CD14-positive monocyte (primary cell): Measurements from ENCODE around the gene CCDC13. TPM values are rescaled to one million over a fixed set of nuclear protein-coding genes. Genes with fewer than 3 reads are reported as not detected.

ENCODE experiments used
- DNase-seq, 3 donors: peaks; one replicate each; pipeline ENCODE4 v3.0.0-alpha.2; 2011 to 2022
- H2AFZ ChIP-seq: 2 replicates; pipeline ENCODE4 v1.6.0; 2012; ENCODE audit warnings: mild to moderate bottlenecking, low read depth, low read length, inconsistent platforms; ENCODE audit not compliant: insufficient read depth, poor library complexity, severe bottlenecking
- H3K27ac ChIP-seq, 2 donors: 1 replicate in 1 of 2; 2 replicates in 1 of 2; pipeline ENCODE4 v1.5.1; 2012 to 2013; ENCODE audit warnings: low read length in 2 of 2, control low read depth in 1 of 2, inconsistent platforms in 1 of 2, low read depth in 1 of 2, mild to moderate bottlenecking in 1 of 2
- H3K27me3 ChIP-seq, 2 donors: one replicate each; pipeline versions ENCODE4 v1.6.0 to v1.6.1; 2011 to 2013; ENCODE audit warnings: low read length in 2 of 2; ENCODE audit not compliant: control insufficient read depth in 2 of 2, insufficient read depth in 2 of 2
- H3K36me3 ChIP-seq, 2 donors: replicated peaks in 1 of 2; 1 replicate in 1 of 2; 2 replicates in 1 of 2; pipeline versions ENCODE4 v1.5.1 to v1.6.1; 2012 to 2013; ENCODE audit warnings: low read length in 2 of 2, control low read depth in 1 of 2, inconsistent platforms in 1 of 2, mild to moderate bottlenecking in 1 of 2; ENCODE audit not compliant: insufficient read depth in 2 of 2, control insufficient read depth in 1 of 2
- H3K4me1 ChIP-seq, 2 donors: 1 replicate in 1 of 2; 2 replicates in 1 of 2; pipeline versions ENCODE4 v1.5.1 to v1.6.1; 2012 to 2013; ENCODE audit warnings: low read length in 2 of 2, control low read depth in 1 of 2, inconsistent platforms in 1 of 2, mild to moderate bottlenecking in 1 of 2, moderate library complexity in 1 of 2; ENCODE audit not compliant: insufficient read depth in 2 of 2, control insufficient read depth in 1 of 2
- H3K4me2 ChIP-seq: replicated peaks from 2 replicates; pipeline ENCODE3; 2012; ENCODE audit warnings: low read length, moderate library complexity, mild to moderate bottlenecking; ENCODE audit not compliant: poor library complexity, severe bottlenecking; ENCODE audit errors: extremely low read depth
- H3K4me3 ChIP-seq, 3 experiments: fragments of 200-600 bp in 1 of 3; sonication (generic) in 1 of 3; replicated peaks in 1 of 3; 1 replicate in 2 of 3; 2 replicates in 1 of 3; pipeline ENCODE4 v1.5.1; 2011 to 2013; ENCODE audit warnings: low read length in 3 of 3, mild to moderate bottlenecking in 3 of 3, control low read depth in 2 of 3, low read depth in 2 of 3, inconsistent platforms in 1 of 3, moderate library complexity in 1 of 3
- H3K79me2 ChIP-seq: 2 replicates; pipeline ENCODE4 v1.6.0; 2012; ENCODE audit warnings: mild to moderate bottlenecking, control low read depth, inconsistent platforms, low read length, moderate library complexity; ENCODE audit not compliant: insufficient read depth
- H3K9ac ChIP-seq: 2 replicates; pipeline ENCODE4 v1.6.0; 2017; ENCODE audit warnings: low read length, mild to moderate bottlenecking; ENCODE audit not compliant: insufficient read depth, poor library complexity, severe bottlenecking
- H3K9me3 ChIP-seq, 2 donors: replicated peaks in 1 of 2; 1 replicate in 1 of 2; 2 replicates in 1 of 2; pipeline versions ENCODE4 v1.5.1 to v1.6.1; 2012 to 2013; ENCODE audit warnings: low read length in 2 of 2, control low read depth in 1 of 2; ENCODE audit not compliant: control insufficient read depth in 1 of 2, insufficient read depth in 1 of 2
- H4K20me1 ChIP-seq: 2 replicates; pipeline ENCODE4 v1.6.0; 2012; ENCODE audit warnings: mild to moderate bottlenecking, low read length, control low read depth, moderate library complexity; ENCODE audit not compliant: insufficient read depth
- H3K27ac Mint-ChIP-seq, 7 donors: one replicate each; pipeline ENCODE4 v1.8.0; 2020; ENCODE audit warnings: mild to moderate bottlenecking in 7 of 7, mixed read lengths in 7 of 7, moderate library complexity in 6 of 7, inconsistent platforms in 2 of 7
- H3K27me3 Mint-ChIP-seq, 3 donors: one replicate each; pipeline ENCODE4 v1.8.0; 2021 to 2022; ENCODE audit warnings: low read depth in 3 of 3, mild to moderate bottlenecking in 3 of 3, mixed read lengths in 3 of 3, moderate library complexity in 3 of 3, inconsistent platforms in 1 of 3
- H3K36me3 Mint-ChIP-seq, 2 donors: one replicate each; pipeline ENCODE4 v1.8.0; 2020; ENCODE audit warnings: mixed read lengths in 2 of 2, inconsistent platforms in 1 of 2, mild to moderate bottlenecking in 1 of 2
- H3K4me1 Mint-ChIP-seq: one replicate; pipeline ENCODE4 v1.8.0; 2020; ENCODE audit warnings: mild to moderate bottlenecking, mixed read lengths
- H3K4me3 Mint-ChIP-seq, 2 donors: one replicate each; pipeline ENCODE4 v1.8.0; 2020; ENCODE audit warnings: mild to moderate bottlenecking in 2 of 2, mixed read lengths in 2 of 2, moderate library complexity in 1 of 2
- H3K9me3 Mint-ChIP-seq, 7 donors: one replicate each; pipeline ENCODE4 v1.8.0; 2020 to 2022; ENCODE audit warnings: mixed read lengths in 7 of 7, mild to moderate bottlenecking in 6 of 7, moderate library complexity in 6 of 7, inconsistent platforms in 2 of 7
- WGBS: methylation state at CpG from one replicate; pipeline ENCODE4 v1.1.5; 2013; ENCODE audit warnings: missing lambda C conversion rate; ENCODE audit not compliant: insufficient coverage; 5-methylcytosine and 5-hydroxymethylcytosine counted together
- intact Hi-C, 2 donors: fragments of 100-400 bp; cut with micrococcal nuclease; formaldehyde crosslinking; loops; one replicate each; pipeline versions ENCODE4 v1.15.0 to v1.15.1; 2023
- polyA plus RNA-seq, 3 donors: library from polyadenylated mRNA; depleted of rRNA in 1 of 3; unstranded in 2 of 3; stranded (reverse) in 1 of 3; fragments of 300-500 nt in 2 of 3; fragments of >200 nt in 1 of 3; fragmentation: Illumina TruSeq in 2 of 3; gene quantifications; 1 replicate in 2 of 3; 2 replicates in 1 of 3; pipeline ENCODE4 v1.2.3, GENCODE V29; 2012 to 2021
- TF ChIP-seq, protein P1 (sequence below): fragments of 200-600 bp; IDR thresholded peaks from one replicate; pipeline ENCODE4 v1.8.0; 2022; ENCODE audit warnings: antibody characterized with exemption, mild to moderate bottlenecking

Gene CCDC13
- polyA plus RNA-seq, 3 donors: 0.97 to 2.4 (median 1.8) TPM

- TF ChIP-seq, protein P1, sequence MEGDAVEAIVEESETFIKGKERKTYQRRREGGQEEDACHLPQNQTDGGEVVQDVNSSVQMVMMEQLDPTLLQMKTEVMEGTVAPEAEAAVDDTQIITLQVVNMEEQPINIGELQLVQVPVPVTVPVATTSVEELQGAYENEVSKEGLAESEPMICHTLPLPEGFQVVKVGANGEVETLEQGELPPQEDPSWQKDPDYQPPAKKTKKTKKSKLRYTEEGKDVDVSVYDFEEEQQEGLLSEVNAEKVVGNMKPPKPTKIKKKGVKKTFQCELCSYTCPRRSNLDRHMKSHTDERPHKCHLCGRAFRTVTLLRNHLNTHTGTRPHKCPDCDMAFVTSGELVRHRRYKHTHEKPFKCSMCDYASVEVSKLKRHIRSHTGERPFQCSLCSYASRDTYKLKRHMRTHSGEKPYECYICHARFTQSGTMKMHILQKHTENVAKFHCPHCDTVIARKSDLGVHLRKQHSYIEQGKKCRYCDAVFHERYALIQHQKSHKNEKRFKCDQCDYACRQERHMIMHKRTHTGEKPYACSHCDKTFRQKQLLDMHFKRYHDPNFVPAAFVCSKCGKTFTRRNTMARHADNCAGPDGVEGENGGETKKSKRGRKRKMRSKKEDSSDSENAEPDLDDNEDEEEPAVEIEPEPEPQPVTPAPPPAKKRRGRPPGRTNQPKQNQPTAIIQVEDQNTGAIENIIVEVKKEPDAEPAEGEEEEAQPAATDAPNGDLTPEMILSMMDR: peak; percentile 61
- H4K20me1 ChIP-seq: no peaks in the 10 kb centered on the region
- H3K27ac Mint-ChIP-seq: peak overlapping the region in 2 of 7 donors; percentile 66 to 84
- peaks cover 21% of the 10 kb centered on the region for H3K4me1 Mint-ChIP-seq
- peaks cover 11 to 21% of the 10 kb centered on the region in 2 donors for H3K4me1 ChIP-seq
- 33% methylated on average over 1 of the region's 5 CpGs for whole genome bisulfite sequencing
- intact Hi-C loops: no loop called here
- peak in 2 of 3 donors; percentile 24 to 36 for DNase-seq
- no peak overlapping the region for H3K4me2 ChIP-seq
- no peaks in the 10 kb centered on the region for H3K79me2 ChIP-seq
- peaks cover 0 to 6% (median 0%) of the 10 kb centered on the region in 7 donors for H3K9me3 Mint-ChIP-seq
- no peaks in the 10 kb centered on the region for H3K36me3 ChIP-seq
- no peak overlapping the region for H2AFZ ChIP-seq
- H3K9me3 ChIP-seq: no peaks in the 10 kb centered on the region
- H3K4me3 ChIP-seq: no peak overlapping the region
- H3K9ac ChIP-seq: no peak overlapping the region
- H3K27ac ChIP-seq: no peak overlapping the region
- no peak overlapping the region for H3K4me3 Mint-ChIP-seq
- H3K36me3 Mint-ChIP-seq: peaks cover 9 to 14% of the 10 kb centered on the region in 2 donors
- no peaks in the 10 kb centered on the region for H3K27me3 ChIP-seq
- H3K27me3 Mint-ChIP-seq: peaks cover 0 to 5% (median 0%) of the 10 kb centered on the region in 3 donors
Measured at GRCh38 chr3:42755681-42756578, 17.1 kb downstream of the CCDC13 start.

GRCh38 chr3:42753757-42754156, 19.3 kb downstream of the CCDC13 start:
- Histone ChIP-seq H3K4me3 (no peak overlapping the region), H3K27ac (no peak overlapping the region), H3K27me3 (no peaks in the 10 kb centered on the region), H3K9me3 (no peaks in the 10 kb centered on the region), H3K79me2 (no peaks in the 10 kb centered on the region), H3K9ac (no peak overlapping the region), H4K20me1 (no peaks in the 10 kb centered on the region), H3K4me2 (no peak overlapping the region), H3K36me3 (no peaks in the 10 kb centered on the region), H2AFZ (no peak overlapping the region), H3K4me1 (peaks cover 11 to 22% of the 10 kb centered on the region in 2 donors)
- Mint-ChIP-seq H3K27me3 (peaks cover 0 to 5% (median 0%) of the 10 kb centered on the region in 3 donors), H3K36me3 (peaks cover 9 to 14% of the 10 kb centered on the region in 2 donors), H3K9me3 (no peaks in the 10 kb centered on the region), H3K4me1 (peaks cover 22% of the 10 kb centered on the region), H3K4me3 (no peak overlapping the region), H3K27ac (peak overlapping the region in 1 of 7 donors; percentile 60)
- intact Hi-C loops: no loop called here
- TF ChIP-seq, protein P1: no peak
- WGBS: 60% methylated on average over 1 of the region's 3 CpGs
- DNase-seq: no peak
